Trophoblast cell (in vitro differentiated cells and primary cell): ENCODE data around the gene E2F6.
A peak's percentile ranks its signal among the peaks of the same experiment; 100 is the strongest.

Experiments
- DNase-seq, 2 donors: peaks; one replicate each; pipeline ENCODE4 v3.0.0-alpha.2; 2016
- H2AFZ ChIP-seq: 2 replicates; pipeline ENCODE4 v1.6.1; 2013; ENCODE audit warnings: low read length, moderate library complexity, mild to moderate bottlenecking; ENCODE audit not compliant: insufficient read depth, poor library complexity
- H2AK5ac ChIP-seq: 2 replicates; pipeline ENCODE4 v1.6.1; 2013; ENCODE audit warnings: mild to moderate bottlenecking, low read length
- H2BK120ac ChIP-seq: 2 replicates; pipeline ENCODE4 v1.6.1; 2013; ENCODE audit warnings: low read length, mild to moderate bottlenecking, moderate library complexity; ENCODE audit not compliant: insufficient read depth, poor library complexity
- H2BK12ac ChIP-seq: 2 replicates; pipeline ENCODE4 v1.6.1; 2013; ENCODE audit warnings: mild to moderate bottlenecking, low read length, moderate library complexity
- H2BK5ac ChIP-seq: 2 replicates; pipeline ENCODE4 v1.6.1; 2013; ENCODE audit warnings: low read length, low read depth, moderate library complexity, mild to moderate bottlenecking; ENCODE audit not compliant: poor library complexity
- H3K14ac ChIP-seq: 2 replicates; pipeline ENCODE4 v1.6.1; 2013; ENCODE audit warnings: mild to moderate bottlenecking, low read length
- H3K18ac ChIP-seq: 2 replicates; pipeline ENCODE4 v1.6.1; 2013; ENCODE audit warnings: mild to moderate bottlenecking, low read length
- H3K23ac ChIP-seq: 2 replicates; pipeline ENCODE4 v1.6.1; 2013; ENCODE audit warnings: low read length
- H3K27ac ChIP-seq: 2 replicates; pipeline ENCODE4 v1.5.1; 2013; ENCODE audit warnings: low read depth, mild to moderate bottlenecking, inconsistent platforms, low read length, moderate library complexity
- H3K27me3 ChIP-seq: 2 replicates; pipeline ENCODE4 v1.6.1; 2013; ENCODE audit warnings: inconsistent platforms, mild to moderate bottlenecking, low read length, moderate library complexity; ENCODE audit not compliant: insufficient read depth
- H3K36me3 ChIP-seq, 2 experiments: 1 replicate in 1 of 2; 2 replicates in 1 of 2; pipeline ENCODE4 v1.6.1; 2013; ENCODE audit warnings: low read length in 2 of 2, mild to moderate bottlenecking in 2 of 2, moderate library complexity in 1 of 2; ENCODE audit not compliant: insufficient read depth in 2 of 2, control insufficient read depth in 1 of 2
- H3K4ac ChIP-seq: 2 replicates; pipeline ENCODE4 v1.6.1; 2013; ENCODE audit warnings: low read depth, mild to moderate bottlenecking, low read length, moderate library complexity
- H3K4me1 ChIP-seq, 2 experiments: 1 replicate in 1 of 2; 2 replicates in 1 of 2; pipeline ENCODE4 v1.6.1; 2013; ENCODE audit warnings: low read length in 2 of 2, mild to moderate bottlenecking in 2 of 2, moderate library complexity in 1 of 2; ENCODE audit not compliant: insufficient read depth in 2 of 2, control insufficient read depth in 1 of 2
- H3K4me2 ChIP-seq: 2 replicates; pipeline ENCODE4 v1.6.1; 2013; ENCODE audit warnings: inconsistent platforms, mild to moderate bottlenecking, low read length, moderate library complexity
- H3K4me3 ChIP-seq: 2 replicates; pipeline ENCODE4 v1.5.1; 2013; ENCODE audit warnings: mild to moderate bottlenecking, low read depth, low read length, inconsistent platforms
- H3K79me1 ChIP-seq: one replicate; pipeline ENCODE4 v1.6.1; 2013; ENCODE audit warnings: low read length
- H3K79me2 ChIP-seq: 2 replicates; pipeline ENCODE4 v1.6.1; 2013; ENCODE audit warnings: low read length, mild to moderate bottlenecking; ENCODE audit not compliant: control insufficient read depth, insufficient read depth, poor library complexity
- H3K9ac ChIP-seq: 2 replicates; pipeline ENCODE4 v1.6.1; 2013; ENCODE audit warnings: mild to moderate bottlenecking, low read length
- H3K9me3 ChIP-seq: 2 replicates; pipeline ENCODE4 v1.6.1; 2013; ENCODE audit warnings: low read depth, mild to moderate bottlenecking, control low read depth, inconsistent platforms, low read length; ENCODE audit not compliant: insufficient read depth
- H4K12ac ChIP-seq: 2 replicates; pipeline ENCODE4 v1.6.1; 2013; ENCODE audit warnings: low read depth, mild to moderate bottlenecking, low read length, moderate library complexity
- H4K8ac ChIP-seq: 2 replicates; pipeline ENCODE4 v1.6.1; 2013; ENCODE audit warnings: low read depth, mild to moderate bottlenecking, low read length, moderate library complexity
- H4K91ac ChIP-seq: one replicate; pipeline ENCODE4 v1.6.1; 2013; ENCODE audit warnings: low read depth, mild to moderate bottlenecking, low read length, moderate library complexity
- WGBS: extraction: QIAGEN DNeasy Blood & Tissue Kit; methylation state at CpG from one replicate; pipeline ENCODE4 v1.1.7; 2013; ENCODE audit warnings: missing lambda C conversion rate; ENCODE audit not compliant: insufficient read length, insufficient coverage; ENCODE audit errors: extremely low coverage; 5-methylcytosine and 5-hydroxymethylcytosine counted together

The E2F6 gene

DNA sequence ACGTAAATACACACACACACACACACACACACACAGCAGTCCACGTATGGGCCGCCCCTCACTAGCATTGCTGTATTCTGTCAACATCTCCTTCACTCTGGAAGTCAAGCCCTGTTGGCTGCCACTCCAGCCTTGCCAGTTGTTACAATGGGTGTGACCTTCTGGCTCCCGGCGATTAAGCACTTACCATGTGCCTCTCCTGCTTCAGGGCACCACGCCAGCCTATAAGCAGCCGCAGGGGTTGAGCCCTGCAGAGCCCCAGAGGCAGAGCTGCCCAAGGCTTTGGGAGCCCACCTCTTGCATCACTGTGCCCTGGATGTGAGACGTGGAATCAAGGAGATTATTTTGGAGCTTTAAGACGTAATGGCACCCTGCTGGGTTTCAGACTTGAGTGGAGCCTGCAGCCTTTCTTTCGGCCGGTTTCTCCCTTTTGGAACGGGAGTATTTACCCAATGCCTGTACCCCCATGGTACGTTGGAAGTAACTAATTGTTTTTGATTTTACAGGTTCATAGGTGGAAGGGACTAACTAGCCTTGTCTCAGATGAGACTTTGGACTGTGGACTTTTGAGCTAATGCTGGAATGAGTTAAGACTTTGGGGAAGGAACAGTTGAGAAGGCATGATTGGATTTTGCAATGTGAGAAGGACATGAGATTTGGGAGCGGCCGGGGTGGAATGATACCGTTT, 67.1 kb downstream of the E2F6 start:
- no peak for DNase-seq
- peaks cover 1 to 4% of the 10 kb centered on the region in 2 experiments for H3K4me1 ChIP-seq
- no peak overlapping the region for H4K8ac ChIP-seq
- no peak overlapping the region for H2BK5ac ChIP-seq
- WGBS = no CpG with 5 or more reads among the region's 16 CpGs
- H3K79me2 ChIP-seq = no peaks in the 10 kb centered on the region
- no peak overlapping the region for H4K91ac ChIP-seq
- no peak overlapping the region for H3K4me2 ChIP-seq
- peaks cover under 1% of the 10 kb centered on the region for H3K79me1 ChIP-seq
- no peak overlapping the region for H2BK120ac ChIP-seq
- H3K36me3 ChIP-seq = no peaks in the 10 kb centered on the region
- H3K9ac ChIP-seq = no peak overlapping the region
- no peaks in the 10 kb centered on the region for H3K9me3 ChIP-seq
- H2BK12ac ChIP-seq = no peak overlapping the region
- no peak overlapping the region for H3K23ac ChIP-seq
- H2AK5ac ChIP-seq = no peak overlapping the region
- H4K12ac ChIP-seq = no peak overlapping the region
- no peak overlapping the region for H3K4me3 ChIP-seq
- no peak overlapping the region for H2AFZ ChIP-seq
- H3K4ac ChIP-seq = no peak overlapping the region
- H3K14ac ChIP-seq = no peak overlapping the region
- no peak overlapping the region for H3K18ac ChIP-seq
- H3K27ac ChIP-seq = no peak overlapping the region
- no peaks in the 10 kb centered on the region for H3K27me3 ChIP-seq

DNA sequence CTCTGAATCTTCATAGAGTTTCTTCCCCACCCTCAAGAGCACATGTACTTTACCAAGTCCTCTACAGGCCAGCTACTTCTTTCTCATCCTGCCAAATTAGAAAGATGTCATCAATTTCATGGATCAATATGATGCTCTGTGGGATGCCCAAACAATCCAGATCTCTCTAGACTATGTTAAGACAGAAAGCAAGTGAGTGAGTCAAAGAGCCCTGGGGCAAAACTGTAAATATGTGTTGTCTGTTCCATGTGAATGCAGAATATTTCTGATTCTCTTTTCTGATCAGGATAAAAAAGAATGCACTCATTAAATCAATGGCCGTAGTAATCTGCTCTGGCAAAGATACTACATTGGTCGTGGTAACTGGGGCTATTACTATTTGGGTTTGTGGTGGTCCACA, 68.4 kb downstream of the E2F6 start:
- Histone ChIP-seq H3K79me2 (no peaks in the 10 kb centered on the region), H3K27ac (no peak overlapping the region), H4K12ac (no peak overlapping the region), H3K9me3 (no peaks in the 10 kb centered on the region), H4K8ac (no peak overlapping the region), H2AK5ac (no peak overlapping the region), H2AFZ (no peak overlapping the region), H3K23ac (no peak overlapping the region), H2BK120ac (no peak overlapping the region), H3K4ac (no peak overlapping the region), H2BK12ac (no peak overlapping the region), H3K14ac (no peak overlapping the region), H3K4me3 (no peak overlapping the region), H4K91ac (no peak overlapping the region), H2BK5ac (no peak overlapping the region), H3K4me1 (peaks cover 5 to 6% of the 10 kb centered on the region in 2 experiments), H3K18ac (no peak overlapping the region), H3K9ac (no peak overlapping the region), H3K4me2 (no peak overlapping the region), H3K79me1 (peaks cover 2% of the 10 kb centered on the region), H3K36me3 (no peaks in the 10 kb centered on the region), H3K27me3 (no peaks in the 10 kb centered on the region)
- WGBS = no CpG with 5 or more reads among the region's 2 CpGs
- DNase-seq = peak; percentile 48 to 79

DNA sequence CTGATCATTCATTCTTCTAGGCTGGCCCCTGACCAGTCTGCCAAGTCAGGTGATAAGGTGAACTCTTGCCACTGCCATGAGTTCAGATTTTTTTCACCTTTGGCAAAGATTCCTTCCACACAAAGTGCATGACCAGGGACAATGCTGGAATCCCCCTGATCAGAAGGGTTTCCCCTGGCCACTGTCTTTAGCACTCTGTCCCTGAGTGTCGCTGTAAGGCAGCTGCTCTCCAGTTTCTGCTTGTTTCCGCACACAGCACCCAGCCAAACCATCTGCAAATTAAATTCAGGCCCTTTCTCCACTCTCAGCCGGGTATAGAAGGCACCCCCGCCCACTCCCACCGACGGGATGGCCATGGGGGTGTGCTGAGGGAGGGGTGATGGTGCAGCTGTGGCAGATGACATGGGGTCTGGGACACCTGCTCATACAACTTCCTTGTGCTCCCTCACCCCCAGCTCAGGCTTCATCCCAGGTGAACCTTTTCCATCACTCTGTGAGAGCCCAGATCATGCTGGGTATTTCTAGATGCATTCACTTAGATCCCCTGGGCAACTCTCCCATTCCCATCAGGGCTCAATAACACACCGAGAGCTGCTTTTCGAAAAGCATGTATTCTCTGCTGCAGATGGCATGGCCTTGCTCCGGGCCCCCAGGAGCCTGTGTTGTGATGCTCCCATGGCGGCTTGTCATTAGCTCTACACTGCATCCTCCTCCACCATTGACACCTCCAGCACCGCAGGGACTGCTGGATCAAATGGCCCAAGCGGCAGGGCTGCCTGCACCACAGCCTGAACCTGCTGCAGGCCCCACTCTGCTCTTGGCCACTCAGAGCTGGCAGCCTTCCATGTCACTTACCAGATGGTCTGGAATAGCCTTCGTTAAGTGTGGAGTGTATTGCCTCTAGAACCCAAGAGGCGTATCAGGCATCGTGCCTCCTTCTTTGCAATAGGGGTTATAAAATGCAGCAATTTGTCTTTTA, 69.2 kb downstream of the E2F6 start:
- Histone ChIP-seq H3K9ac (no peak overlapping the region), H3K27me3 (no peaks in the 10 kb centered on the region)
- WGBS = no CpG with 5 or more reads among the region's 15 CpGs

DNA sequence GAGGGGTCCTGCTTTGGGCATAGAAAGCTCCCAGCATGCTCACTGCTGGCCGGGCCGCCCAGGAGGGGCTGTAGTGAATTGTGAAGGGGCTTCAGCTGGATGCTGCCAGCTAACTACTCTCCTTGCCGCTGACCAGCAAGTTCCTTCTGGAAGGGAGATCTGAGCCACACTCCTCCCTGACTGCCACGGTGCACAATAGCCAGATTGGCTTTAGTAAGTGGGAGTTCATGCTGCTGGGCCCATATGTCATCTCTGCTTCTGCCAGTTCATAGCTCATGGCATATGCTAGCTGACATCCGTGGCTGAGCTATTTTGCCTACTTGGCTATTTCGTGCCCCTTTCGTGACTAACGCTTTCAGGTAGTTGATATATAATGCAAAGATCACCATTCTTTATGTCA, 69.9 kb downstream of the E2F6 start:
- Histone ChIP-seq H3K27me3 (no peaks in the 10 kb centered on the region), H4K12ac (no peak overlapping the region), H2AFZ (no peak overlapping the region), H3K4me1 (peaks cover 12 to 16% of the 10 kb centered on the region in 2 experiments), H2BK120ac (no peak overlapping the region), H3K79me1 (peaks cover 7% of the 10 kb centered on the region), H3K9me3 (no peaks in the 10 kb centered on the region), H3K79me2 (no peaks in the 10 kb centered on the region), H3K14ac (no peak overlapping the region), H3K18ac (no peak overlapping the region), H2AK5ac (no peak overlapping the region), H3K4me3 (no peak overlapping the region), H4K8ac (no peak overlapping the region), H3K27ac (no peak overlapping the region), H4K91ac (no peak overlapping the region), H3K23ac (no peak overlapping the region), H2BK5ac (no peak overlapping the region), H3K36me3 (no peaks in the 10 kb centered on the region), H3K4ac (no peak overlapping the region), H3K9ac (no peak overlapping the region), H2BK12ac (no peak overlapping the region), H3K4me2 (no peak overlapping the region)
- no peak for DNase-seq
- no CpG with 5 or more reads among the region's 8 CpGs for WGBS

More for the DNA sequence above, 69.2 kb downstream of the E2F6 start:
- H2BK12ac ChIP-seq = no peak overlapping the region
- no peak overlapping the region for H2BK5ac ChIP-seq
- H3K23ac ChIP-seq = no peak overlapping the region
- H3K14ac ChIP-seq = no peak overlapping the region
- no peak overlapping the region for H3K4me3 ChIP-seq
- H3K79me1 ChIP-seq = peaks cover 7% of the 10 kb centered on the region
- no peak overlapping the region for H4K91ac ChIP-seq
- no peak overlapping the region for H2BK120ac ChIP-seq
- no peak overlapping the region for H4K12ac ChIP-seq
- no peak overlapping the region for H2AK5ac ChIP-seq
- no peaks in the 10 kb centered on the region for H3K9me3 ChIP-seq
- H3K4ac ChIP-seq = no peak overlapping the region
- H3K18ac ChIP-seq = no peak overlapping the region
- no peak overlapping the region for H4K8ac ChIP-seq
- no peak overlapping the region for H3K4me2 ChIP-seq
- H3K27ac ChIP-seq = no peak overlapping the region
- no peaks in the 10 kb centered on the region for H3K79me2 ChIP-seq
- H3K36me3 ChIP-seq = no peaks in the 10 kb centered on the region
- H2AFZ ChIP-seq = no peak overlapping the region
- DNase-seq = no peak
- peaks cover 10 to 12% of the 10 kb centered on the region in 2 experiments for H3K4me1 ChIP-seq
